Neural cell (in vitro differentiated cells): ENCODE data around the gene GTF2F2. TPM values are rescaled to one million over a fixed set of nuclear protein-coding genes. Genes with fewer than 3 reads are reported as not detected.

Source experiments
- H2AFZ ChIP-seq: fragments of 200-600, 300-800 bp; sonication (generic), shearing (Covaris generic); 2 replicates; pipeline ENCODE4 v1.6.0; 2014; ENCODE audit warnings: low read depth, mild to moderate bottlenecking, antibody characterized with exemption, low read length, moderate library complexity
- H3F3A ChIP-seq: fragments of 200-600 bp; shearing (Covaris generic); 2 replicates; pipeline ENCODE4 v1.6.1; 2016; ENCODE audit warnings: mild to moderate bottlenecking, moderate library complexity, mixed read lengths, antibody characterized with exemption, low read length; ENCODE audit not compliant: insufficient read depth, poor library complexity, severe bottlenecking
- H3K27ac ChIP-seq: fragments of 200-600, 300-800 bp; sonication (generic), shearing (Covaris generic); 2 replicates; pipeline ENCODE4 v1.5.1; 2014; ENCODE audit warnings: mild to moderate bottlenecking, low read length, moderate library complexity
- H3K27me3 ChIP-seq: fragments of 300-800, 200-600 bp; sonication (generic), shearing (Covaris generic); 2 replicates; pipeline ENCODE4 v1.6.0; 2014; ENCODE audit warnings: mild to moderate bottlenecking, low read depth, low read length, moderate library complexity; ENCODE audit not compliant: insufficient read depth
- H3K36me3 ChIP-seq: fragments of 300-800, 200-600 bp; sonication (generic), shearing (Covaris generic); 2 replicates; pipeline ENCODE4 v1.5.1; 2014; ENCODE audit warnings: mild to moderate bottlenecking, antibody characterized with exemption, low read length, moderate library complexity; ENCODE audit not compliant: insufficient read depth
- H3K4me2 ChIP-seq: fragments of 300-800, 200-600 bp; sonication (generic), shearing (Covaris generic); 2 replicates; pipeline ENCODE4 v1.6.0; 2014; ENCODE audit warnings: mild to moderate bottlenecking, low read length
- H3K4me3 ChIP-seq: fragments of 300-800, 200-600 bp; sonication (generic), shearing (Covaris generic); 2 replicates; pipeline ENCODE4 v1.5.1; 2014; ENCODE audit warnings: mild to moderate bottlenecking, low read length, moderate library complexity
- H3K79me2 ChIP-seq: fragments of 200-600 bp; shearing (Covaris generic); replicated peaks from 2 replicates; pipeline ENCODE4 v1.6.0; 2014; ENCODE audit warnings: mild to moderate bottlenecking, low read length, moderate library complexity; ENCODE audit not compliant: insufficient read depth
- H3K9ac ChIP-seq: fragments of 300-800, 200-600 bp; sonication (generic), shearing (Covaris generic); 2 replicates; pipeline ENCODE4 v1.6.1; 2016; ENCODE audit warnings: mild to moderate bottlenecking, low read length, mixed read lengths
- H3K9me2 ChIP-seq: fragments of 200-600 bp; shearing (Covaris generic); 2 replicates; pipeline ENCODE4 v1.6.1; 2016; ENCODE audit warnings: mild to moderate bottlenecking, low read length, mixed read lengths; ENCODE audit not compliant: insufficient read depth
- H3K9me3 ChIP-seq: fragments of 200-600, 300-800 bp; sonication (generic), shearing (Covaris generic); 2 replicates; pipeline ENCODE4 v1.6.1; 2016; ENCODE audit warnings: mild to moderate bottlenecking, mixed run types, low read length, moderate library complexity, mixed read lengths
- H4K20me1 ChIP-seq: fragments of 200-600 bp; shearing (Covaris generic); 2 replicates; pipeline ENCODE4 v1.6.1; 2016; ENCODE audit warnings: mild to moderate bottlenecking, mixed run types; ENCODE audit not compliant: insufficient read depth
- EP300 ChIP-seq: fragments of 450-650 bp; conservative IDR thresholded peaks from 2 replicates; pipeline ENCODE4 v1.6.1; 2014; ENCODE audit warnings: antibody characterized with exemption, mild to moderate bottlenecking, moderate library complexity; ENCODE audit not compliant: poor library complexity, severe bottlenecking
- EZH2 ChIP-seq: fragments of 200-600, 300-800 bp; shearing (Covaris generic), sonication (generic); IDR thresholded peaks from 2 replicates; pipeline ENCODE4 v1.6.1; 2014; ENCODE audit warnings: antibody characterized with exemption, low read length, borderline replicate concordance, mild to moderate bottlenecking; ENCODE audit not compliant: insufficient read depth, poor library complexity, severe bottlenecking
- MXI1 ChIP-seq: fragments of 450-650 bp; conservative IDR thresholded peaks from 2 replicates; pipeline ENCODE4 v1.6.1; 2014; ENCODE audit warnings: antibody characterized with exemption, mild to moderate bottlenecking; ENCODE audit not compliant: poor library complexity, severe bottlenecking
- POLR2AphosphoS5 ChIP-seq: IDR thresholded peaks from 2 replicates; pipeline ENCODE4 v1.6.1; 2012
- RAD21 ChIP-seq: fragments of 450-650 bp; conservative IDR thresholded peaks from 2 replicates; pipeline ENCODE4 v1.6.1; 2014; ENCODE audit warnings: antibody characterized with exemption, mild to moderate bottlenecking, moderate library complexity
- SMC3 ChIP-seq: fragments of 450-650 bp; conservative IDR thresholded peaks from 2 replicates; pipeline ENCODE4 v1.6.1; 2014; ENCODE audit warnings: antibody characterized with exemption, mild to moderate bottlenecking, moderate library complexity; ENCODE audit not compliant: poor library complexity
- TAF1 ChIP-seq: IDR thresholded peaks from 2 replicates; pipeline ENCODE4 v1.6.1; 2012; ENCODE audit warnings: low read depth
- polyA plus RNA-seq: library from polyadenylated mRNA; depleted of rRNA; stranded (reverse); fragments of >200 nt; gene quantifications from 2 replicates; pipeline ENCODE4 v1.2.3, GENCODE V29; 2014
- TF ChIP-seq, protein P1 (sequence below): IDR thresholded peaks from 2 replicates; pipeline ENCODE4 v1.6.1; 2012; ENCODE audit warnings: borderline replicate concordance
- TF ChIP-seq, protein P2 (sequence below): fragments of 450-650 bp; IDR thresholded peaks from 2 replicates; pipeline ENCODE4 v1.5.1; 2014; ENCODE audit warnings: antibody characterized with exemption, mild to moderate bottlenecking, moderate library complexity; ENCODE audit not compliant: poor library complexity, severe bottlenecking

The GTF2F2 gene
- polyA plus RNA-seq, 1 donor from 2014 or later: 29.6 TPM

DNA sequence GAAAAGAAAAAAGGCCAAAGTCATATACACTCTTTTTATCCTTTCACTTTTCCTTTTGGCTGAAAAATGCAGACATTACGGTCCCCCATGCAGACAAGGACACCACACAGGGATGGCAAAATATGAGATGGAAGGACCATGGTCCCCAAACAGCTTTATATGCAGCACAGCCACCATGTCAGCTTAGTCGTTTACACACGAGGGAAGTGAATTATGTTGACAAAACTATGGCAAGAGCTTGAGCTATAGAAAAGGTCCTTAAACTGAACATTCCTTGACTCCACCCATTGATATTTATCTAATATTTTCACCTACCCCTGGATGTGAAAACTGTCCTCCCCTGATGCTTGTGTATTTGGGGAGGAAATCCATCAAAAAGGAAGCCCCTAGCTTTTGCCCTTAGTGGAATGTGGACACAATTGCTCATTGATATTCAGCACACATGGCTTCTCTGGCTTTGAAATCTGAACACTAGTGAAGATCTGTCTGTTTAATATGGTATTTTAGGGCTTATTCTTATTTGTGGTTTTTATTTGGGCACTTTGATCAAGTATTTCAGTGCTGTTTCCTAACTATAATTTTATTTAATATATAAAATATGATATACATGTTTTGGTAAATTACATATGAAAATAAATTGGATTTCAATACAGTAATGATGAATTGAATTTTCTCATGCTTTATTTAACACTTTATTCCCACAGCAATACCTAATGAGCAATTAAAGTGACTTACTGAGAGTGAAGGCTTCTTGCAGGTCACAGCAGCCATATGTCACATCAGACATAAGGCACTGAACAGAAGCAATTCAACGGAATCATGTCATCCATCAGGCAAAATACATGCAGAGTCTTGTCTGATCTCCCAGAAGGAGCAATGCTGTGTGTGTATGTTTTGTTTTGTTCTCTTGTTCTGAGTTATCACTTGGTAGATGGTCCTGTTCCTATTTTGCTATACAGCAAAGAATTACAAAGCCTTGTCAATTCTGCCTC is 6.8 kb upstream of the GTF2F2 start:
- Histone ChIP-seq H3K36me3 (no peaks in the 10 kb centered on the region), H3K27me3 (peaks cover 11% of the 10 kb centered on the region), H3K4me2 (no peak overlapping the region), H4K20me1 (no peaks in the 10 kb centered on the region), H3K27ac (peak overlapping the region; percentile 1), H3K9ac (no peak overlapping the region), H2AFZ (no peak overlapping the region), H3K4me3 (no peak overlapping the region), H3K9me2 (no peaks in the 10 kb centered on the region), H3F3A (no peaks in the 10 kb centered on the region), H3K9me3 (no peaks in the 10 kb centered on the region), H3K79me2 (no peaks in the 10 kb centered on the region)
- peak; percentile 55 for TF ChIP-seq EP300
- TF ChIP-seq RAD21: no peak
- peak; percentile 66 for TF ChIP-seq POLR2AphosphoS5
- TF ChIP-seq, protein P1, sequence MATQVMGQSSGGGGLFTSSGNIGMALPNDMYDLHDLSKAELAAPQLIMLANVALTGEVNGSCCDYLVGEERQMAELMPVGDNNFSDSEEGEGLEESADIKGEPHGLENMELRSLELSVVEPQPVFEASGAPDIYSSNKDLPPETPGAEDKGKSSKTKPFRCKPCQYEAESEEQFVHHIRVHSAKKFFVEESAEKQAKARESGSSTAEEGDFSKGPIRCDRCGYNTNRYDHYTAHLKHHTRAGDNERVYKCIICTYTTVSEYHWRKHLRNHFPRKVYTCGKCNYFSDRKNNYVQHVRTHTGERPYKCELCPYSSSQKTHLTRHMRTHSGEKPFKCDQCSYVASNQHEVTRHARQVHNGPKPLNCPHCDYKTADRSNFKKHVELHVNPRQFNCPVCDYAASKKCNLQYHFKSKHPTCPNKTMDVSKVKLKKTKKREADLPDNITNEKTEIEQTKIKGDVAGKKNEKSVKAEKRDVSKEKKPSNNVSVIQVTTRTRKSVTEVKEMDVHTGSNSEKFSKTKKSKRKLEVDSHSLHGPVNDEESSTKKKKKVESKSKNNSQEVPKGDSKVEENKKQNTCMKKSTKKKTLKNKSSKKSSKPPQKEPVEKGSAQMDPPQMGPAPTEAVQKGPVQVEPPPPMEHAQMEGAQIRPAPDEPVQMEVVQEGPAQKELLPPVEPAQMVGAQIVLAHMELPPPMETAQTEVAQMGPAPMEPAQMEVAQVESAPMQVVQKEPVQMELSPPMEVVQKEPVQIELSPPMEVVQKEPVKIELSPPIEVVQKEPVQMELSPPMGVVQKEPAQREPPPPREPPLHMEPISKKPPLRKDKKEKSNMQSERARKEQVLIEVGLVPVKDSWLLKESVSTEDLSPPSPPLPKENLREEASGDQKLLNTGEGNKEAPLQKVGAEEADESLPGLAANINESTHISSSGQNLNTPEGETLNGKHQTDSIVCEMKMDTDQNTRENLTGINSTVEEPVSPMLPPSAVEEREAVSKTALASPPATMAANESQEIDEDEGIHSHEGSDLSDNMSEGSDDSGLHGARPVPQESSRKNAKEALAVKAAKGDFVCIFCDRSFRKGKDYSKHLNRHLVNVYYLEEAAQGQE: no peak

DNA sequence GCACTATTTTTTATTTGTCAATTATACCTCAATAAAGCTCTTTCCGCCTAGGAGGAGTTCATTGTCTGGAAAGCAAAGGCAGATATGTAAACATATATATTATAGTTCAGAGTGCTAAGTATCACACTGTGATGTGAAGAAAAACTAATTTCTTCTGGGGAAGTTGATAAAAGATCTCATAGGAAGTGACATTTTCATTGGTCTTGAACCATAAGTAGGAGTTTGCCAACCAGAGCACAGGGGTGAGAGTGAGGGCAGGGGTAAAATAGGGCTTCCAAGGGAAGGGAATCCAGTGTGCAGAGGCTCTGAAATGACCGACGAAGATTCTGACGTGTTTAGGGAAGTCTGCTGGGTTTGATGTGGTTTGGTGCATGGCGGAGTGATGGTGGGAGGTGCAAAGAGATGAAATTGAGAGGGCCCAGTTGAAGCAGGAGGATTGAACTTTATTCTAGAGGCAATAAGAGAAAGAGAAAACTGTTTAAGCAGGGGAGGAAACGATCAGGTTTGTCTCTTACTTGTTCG is 780 bp upstream of the GTF2F2 start:
- Histone ChIP-seq H3K36me3 (no peaks in the 10 kb centered on the region), H3K4me3 (peak overlapping the region; percentile 81), H3K27me3 (peaks cover 2% of the 10 kb centered on the region), H4K20me1 (no peaks in the 10 kb centered on the region), H3K27ac (no peak overlapping the region), H3K9ac (peak overlapping the region; percentile 69), H3K4me2 (peak overlapping the region; percentile 51), H3F3A (no peaks in the 10 kb centered on the region), H3K9me2 (no peaks in the 10 kb centered on the region), H3K79me2 (peaks cover 29% of the 10 kb centered on the region), H3K9me3 (no peaks in the 10 kb centered on the region), H2AFZ (peak overlapping the region; percentile 86)
- TF ChIP-seq POLR2AphosphoS5 (no peak), RAD21 (no peak), MXI1 (no peak), EP300 (no peak), EZH2 (no peak), SMC3 (no peak), TAF1 (no peak)
- TF ChIP-seq, protein P2, sequence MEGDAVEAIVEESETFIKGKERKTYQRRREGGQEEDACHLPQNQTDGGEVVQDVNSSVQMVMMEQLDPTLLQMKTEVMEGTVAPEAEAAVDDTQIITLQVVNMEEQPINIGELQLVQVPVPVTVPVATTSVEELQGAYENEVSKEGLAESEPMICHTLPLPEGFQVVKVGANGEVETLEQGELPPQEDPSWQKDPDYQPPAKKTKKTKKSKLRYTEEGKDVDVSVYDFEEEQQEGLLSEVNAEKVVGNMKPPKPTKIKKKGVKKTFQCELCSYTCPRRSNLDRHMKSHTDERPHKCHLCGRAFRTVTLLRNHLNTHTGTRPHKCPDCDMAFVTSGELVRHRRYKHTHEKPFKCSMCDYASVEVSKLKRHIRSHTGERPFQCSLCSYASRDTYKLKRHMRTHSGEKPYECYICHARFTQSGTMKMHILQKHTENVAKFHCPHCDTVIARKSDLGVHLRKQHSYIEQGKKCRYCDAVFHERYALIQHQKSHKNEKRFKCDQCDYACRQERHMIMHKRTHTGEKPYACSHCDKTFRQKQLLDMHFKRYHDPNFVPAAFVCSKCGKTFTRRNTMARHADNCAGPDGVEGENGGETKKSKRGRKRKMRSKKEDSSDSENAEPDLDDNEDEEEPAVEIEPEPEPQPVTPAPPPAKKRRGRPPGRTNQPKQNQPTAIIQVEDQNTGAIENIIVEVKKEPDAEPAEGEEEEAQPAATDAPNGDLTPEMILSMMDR: no peak
- TF ChIP-seq, protein P1: no peak
